HEK293T (cell line): ENCODE measurements around the gene ITPKC.

Experiments used
- CTCF ChIA-PET: fragments of 350-600 bp; formaldehyde crosslinking; extraction: SDS; loops from one replicate; lab custom pipeline; 2021; ENCODE audit warnings: antibody characterized with exemption, inconsistent platforms; lab: Yijun Ruan, JAX
- POLR2A ChIA-PET: fragments of 350-600 bp; formaldehyde crosslinking; extraction: SDS; loops from one replicate; lab custom pipeline; 2020; ENCODE audit warnings: antibody characterized with exemption, inconsistent platforms; lab: Yijun Ruan, JAX
- DNase-seq: peaks from one replicate; pipeline ENCODE4 v3.0.0; 2012; ENCODE audit warnings: mixed read lengths; ENCODE audit errors: extremely low spot score
- ARNT ChIP-seq: fragments of 450-650 bp; IDR thresholded peaks from 2 replicates; pipeline ENCODE4 v1.6.1; 2017; ENCODE audit warnings: mild to moderate bottlenecking
- BHLHE40 ChIP-seq: fragments of 450-650 bp; IDR thresholded peaks from 2 replicates; pipeline ENCODE4 v1.6.1; 2016; ENCODE audit warnings: mild to moderate bottlenecking, moderate library complexity, borderline replicate concordance
- CTBP1 ChIP-seq: fragments of 450-650 bp; IDR thresholded peaks from 2 replicates; pipeline ENCODE4 v1.6.1; 2016; ENCODE audit warnings: borderline replicate concordance
- ELF4 ChIP-seq: fragments of 450-650 bp; IDR thresholded peaks from 2 replicates; pipeline ENCODE4 v1.6.1; 2017; ENCODE audit warnings: antibody characterized with exemption
- FOXA1 ChIP-seq: fragments of 450-650 bp; IDR thresholded peaks from 2 replicates; pipeline ENCODE4 v1.6.1; 2016; ENCODE audit warnings: mild to moderate bottlenecking
- FOXK2 ChIP-seq: fragments of 450-650 bp; IDR thresholded peaks from 2 replicates; pipeline ENCODE4 v1.6.1; 2016; ENCODE audit warnings: mild to moderate bottlenecking
- FOXM1 ChIP-seq: fragments of 450-650 bp; IDR thresholded peaks from 2 replicates; pipeline ENCODE4 v1.6.1; 2017; ENCODE audit warnings: mild to moderate bottlenecking, borderline replicate concordance
- HDGF ChIP-seq: fragments of 450-650 bp; IDR thresholded peaks from 2 replicates; pipeline ENCODE4 v1.6.1; 2017; ENCODE audit warnings: antibody characterized with exemption, borderline replicate concordance
- L3MBTL2 ChIP-seq: fragments of 450-650 bp; conservative IDR thresholded peaks from 2 replicates; pipeline ENCODE4 v1.6.1; 2016; ENCODE audit warnings: mild to moderate bottlenecking
- LEF1 ChIP-seq: fragments of 450-650 bp; IDR thresholded peaks from 2 replicates; pipeline ENCODE4 v1.6.1; 2017; ENCODE audit warnings: mild to moderate bottlenecking, borderline replicate concordance
- NFRKB ChIP-seq: fragments of 450-650 bp; IDR thresholded peaks from 2 replicates; pipeline ENCODE4 v1.6.1; 2016; ENCODE audit warnings: mild to moderate bottlenecking, moderate library complexity
- SP1 ChIP-seq: fragments of 450-650 bp; IDR thresholded peaks from 2 replicates; pipeline ENCODE4 v1.6.1; 2017
- SUZ12 ChIP-seq: fragments of 450-650 bp; IDR thresholded peaks from 2 replicates; pipeline ENCODE4 v1.6.1; 2016; ENCODE audit warnings: mild to moderate bottlenecking
- TARDBP ChIP-seq: fragments of 450-650 bp; IDR thresholded peaks from 2 replicates; pipeline ENCODE4 v1.6.1; 2016
- ZNF384 ChIP-seq: fragments of 450-650 bp; IDR thresholded peaks from 2 replicates; pipeline ENCODE4 v1.6.1; 2016
- TF ChIP-seq, protein P1 (sequence below): fragments of 450-650 bp; IDR thresholded peaks from 2 replicates; pipeline ENCODE4 v1.6.1; 2016

The ITPKC gene

GRCh38 chr19:40716482-40717324, at the start of gene ITPKC, which contains the start of gene COQ8B:
ITPKC (plus strand) TSS chr19:40717112; CDS start chr19:40717136, 24 bp downstream.
COQ8B (minus strand) TSS chr19:40716886; CDS start chr19:40714632, 2,254 bp downstream.
- no peak for TF ChIP-seq CTBP1
- 0 out of 2 replicates have a peak, but pooled peaks have one; percentile 21 for TF ChIP-seq FOXM1
- ChIA-PET POLR2A (interaction anchor here (1.0 to 2.2 kb wide), 9 partner anchors 17 to 62 kb away, joined by 3 to 28 read pairs (median 4); partner anchors contain the start of genes ACTMAP and NUMBL), CTCF (interaction anchor here (1.4 kb wide), 1 partner anchor 90 kb away, joined by 3 read pairs; no protein-coding TSS in a partner anchor)
- peak; percentile 96 for DNase-seq

GRCh38 chr19:40667602-40668001, 49.3 kb upstream of the ITPKC start:
- no peak for DNase-seq
- CTCF ChIA-PET, result no interaction called here
- no peak for TF ChIP-seq LEF1
- TF ChIP-seq, protein P1, sequence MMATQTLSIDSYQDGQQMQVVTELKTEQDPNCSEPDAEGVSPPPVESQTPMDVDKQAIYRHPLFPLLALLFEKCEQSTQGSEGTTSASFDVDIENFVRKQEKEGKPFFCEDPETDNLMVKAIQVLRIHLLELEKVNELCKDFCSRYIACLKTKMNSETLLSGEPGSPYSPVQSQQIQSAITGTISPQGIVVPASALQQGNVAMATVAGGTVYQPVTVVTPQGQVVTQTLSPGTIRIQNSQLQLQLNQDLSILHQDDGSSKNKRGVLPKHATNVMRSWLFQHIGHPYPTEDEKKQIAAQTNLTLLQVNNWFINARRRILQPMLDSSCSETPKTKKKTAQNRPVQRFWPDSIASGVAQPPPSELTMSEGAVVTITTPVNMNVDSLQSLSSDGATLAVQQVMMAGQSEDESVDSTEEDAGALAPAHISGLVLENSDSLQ, result no peak
- no peak for TF ChIP-seq HDGF
- TF ChIP-seq ELF4, result no peak
- TF ChIP-seq TARDBP, result no peak
- no peak for TF ChIP-seq FOXA1
- no peak for TF ChIP-seq ARNT
- no peak for TF ChIP-seq FOXM1
- no peak for TF ChIP-seq ZNF384
- no peak for TF ChIP-seq BHLHE40
- no peak for TF ChIP-seq SP1
- TF ChIP-seq SUZ12, result no peak
- TF ChIP-seq FOXK2, result no peak
- no peak for TF ChIP-seq L3MBTL2
- no peak for TF ChIP-seq CTBP1
- POLR2A ChIA-PET, result no interaction called here

DNA sequence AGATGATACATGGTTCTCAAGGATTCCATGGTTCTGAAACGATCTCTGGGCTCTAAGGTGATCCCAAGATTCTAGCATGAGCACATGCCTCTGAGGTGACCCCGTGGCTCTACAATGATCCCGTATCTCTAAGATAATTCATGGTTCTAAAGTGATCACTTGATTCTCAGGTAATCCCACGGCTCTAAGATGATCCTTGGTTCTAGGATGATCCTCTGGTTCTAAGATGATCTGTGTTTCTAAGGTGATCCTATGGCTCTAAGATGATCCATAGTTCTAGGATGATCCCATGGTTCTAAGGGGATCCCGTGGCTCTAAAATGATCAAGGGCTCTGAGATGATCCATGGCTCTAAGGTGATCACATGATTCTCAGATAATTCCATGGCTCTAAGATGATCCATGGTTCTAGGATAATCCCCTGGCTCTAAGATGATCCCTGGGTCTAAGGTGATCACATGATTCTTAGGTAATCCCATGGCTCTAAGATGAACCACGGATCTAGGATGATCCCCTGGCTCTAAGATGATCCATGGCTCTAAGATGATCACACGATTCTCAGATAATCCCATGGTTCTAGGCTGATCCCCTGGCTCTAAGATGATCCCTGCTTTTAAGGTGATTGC, 47.8 kb upstream of the ITPKC start:
- no peak for TF ChIP-seq FOXM1
- no peak for TF ChIP-seq FOXK2
- no peak for TF ChIP-seq LEF1
- no peak for TF ChIP-seq ZNF384
- no peak for TF ChIP-seq HDGF
- no peak for TF ChIP-seq TARDBP
- TF ChIP-seq ELF4, result no peak
- TF ChIP-seq, protein P1, result no peak
- TF ChIP-seq NFRKB, result no peak
- no peak for TF ChIP-seq CTBP1
- TF ChIP-seq FOXA1, result no peak
- TF ChIP-seq SUZ12, result no peak
- no peak for TF ChIP-seq SP1
- TF ChIP-seq ARNT, result no peak
- TF ChIP-seq L3MBTL2, result no peak
- ChIA-PET POLR2A (no interaction called here), CTCF (no interaction called here)
- DNase-seq, result no peak

DNA sequence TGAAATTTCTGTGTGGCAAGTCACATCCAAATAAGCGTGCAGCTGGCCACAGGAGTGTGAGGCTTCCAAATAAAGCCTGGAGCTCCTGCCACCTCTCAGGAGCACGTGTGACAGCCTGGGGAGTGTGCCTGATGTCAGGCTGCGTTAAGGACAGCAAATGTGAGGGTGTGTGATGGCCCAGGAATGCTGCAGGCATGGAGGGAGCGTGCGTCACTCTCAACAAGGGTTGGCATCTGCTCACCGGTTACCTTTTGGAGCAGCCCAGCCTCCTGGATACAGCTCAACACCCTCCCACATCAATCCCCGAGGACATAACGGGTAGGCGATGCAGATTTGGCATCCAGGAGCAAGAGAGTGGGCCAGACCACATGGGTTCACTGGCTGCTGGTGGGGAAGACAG, 45.5 kb upstream of the ITPKC start:
- POLR2A ChIA-PET, result interaction anchor here (0.7 kb wide), 1 partner anchor 344 kb away, joined by 3 read pairs; no protein-coding TSS in a partner anchor
- DNase-seq, result no peak
- no peak for TF ChIP-seq ZNF384
- no peak for TF ChIP-seq LEF1
- TF ChIP-seq CTBP1, result no peak
- no peak for TF ChIP-seq NFRKB
- no peak for TF ChIP-seq SUZ12
- no peak for TF ChIP-seq HDGF
- no peak for TF ChIP-seq FOXM1
- no peak for TF ChIP-seq TARDBP
- no peak for TF ChIP-seq FOXK2
- no peak for TF ChIP-seq ARNT
- CTCF ChIA-PET, result no interaction called here

DNA sequence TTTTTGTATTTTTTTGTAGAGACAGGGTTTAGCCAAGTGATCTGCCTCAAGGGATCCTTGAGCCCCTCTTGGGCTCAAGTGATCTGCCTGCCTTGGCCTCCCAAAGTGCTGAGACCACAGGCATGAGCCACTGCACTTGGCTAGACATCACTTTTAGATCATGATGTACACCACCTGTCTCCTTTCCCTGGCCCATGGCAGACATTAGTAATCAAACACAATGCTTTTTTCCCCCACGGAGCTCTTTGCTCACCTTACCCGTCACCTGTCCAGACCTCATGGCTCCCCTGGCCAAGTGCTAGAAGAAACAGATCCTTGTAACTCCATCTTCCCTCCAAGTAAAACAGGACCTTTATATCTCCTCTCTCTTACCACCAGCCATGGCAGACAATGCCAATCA, 44.9 kb upstream of the ITPKC start:
- CTCF ChIA-PET, result no interaction called here
- DNase-seq, result no peak
- TF ChIP-seq ZNF384 (no peak), FOXA1 (no peak), HDGF (no peak), NFRKB (no peak), FOXK2 (no peak), BHLHE40 (no peak), LEF1 (no peak), L3MBTL2 (no peak), SP1 (no peak), TARDBP (no peak), SUZ12 (no peak), CTBP1 (no peak), ELF4 (no peak), ARNT (no peak), FOXM1 (no peak)
- TF ChIP-seq, protein P1, result no peak
- POLR2A ChIA-PET, result interaction anchor here (0.7 kb wide), 1 partner anchor 343 kb away, joined by 3 read pairs; no protein-coding TSS in a partner anchor
